Measurements from ENCODE around the gene ZKSCAN1.
A peak's percentile ranks its signal among the peaks of the same experiment; 100 is the strongest.

Gene ZKSCAN1

DNA sequence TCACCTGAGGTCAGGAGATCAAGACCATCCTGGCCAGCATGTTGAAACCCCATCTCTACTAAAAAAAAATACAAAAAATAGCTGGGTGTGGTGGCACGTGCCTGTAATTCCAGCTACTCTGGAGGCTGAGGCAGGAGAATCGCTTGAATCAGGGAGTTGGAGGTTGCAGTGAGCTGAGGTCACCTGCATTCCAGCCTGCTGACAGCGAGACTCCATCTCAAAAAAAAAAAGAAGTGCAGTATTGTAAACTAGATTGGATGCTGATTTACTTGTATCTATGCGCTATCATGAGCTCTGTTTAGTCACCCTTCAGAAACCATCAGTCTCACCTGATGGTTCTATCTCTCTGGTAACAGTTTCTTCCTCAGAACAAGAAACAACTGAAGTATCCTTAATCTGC, 48.0 kb downstream of the ZKSCAN1 start:
- H3K4me1 ChIP-seq (ENCODE audit: control insufficient read depth, insufficient read depth, low read length, poor library complexity, severe bottlenecking) = peaks cover 5% of the 10 kb centered on the region
- peaks cover 86% of the 10 kb centered on the region for H3K36me3 ChIP-seq (ENCODE audit: control insufficient read depth, insufficient read depth, low read length)
- WGBS, 2 experiments (ENCODE audit: insufficient coverage in 2 of 2) = 100% methylated on average over 3 of the region's 4 CpGs; no CpG with 5 or more reads in 1 of the 2 experiments
- H3K27ac ChIP-seq (ENCODE audit: low read depth, low read length, severe bottlenecking) = no peak overlapping the region
- H3K4me3 ChIP-seq (ENCODE audit: extremely low read depth, insufficient read depth, low read length, poor library complexity, severe bottlenecking) = no peak overlapping the region
- H3K9me3 ChIP-seq (ENCODE audit: control insufficient read depth, low read length) = no peaks in the 10 kb centered on the region

DNA sequence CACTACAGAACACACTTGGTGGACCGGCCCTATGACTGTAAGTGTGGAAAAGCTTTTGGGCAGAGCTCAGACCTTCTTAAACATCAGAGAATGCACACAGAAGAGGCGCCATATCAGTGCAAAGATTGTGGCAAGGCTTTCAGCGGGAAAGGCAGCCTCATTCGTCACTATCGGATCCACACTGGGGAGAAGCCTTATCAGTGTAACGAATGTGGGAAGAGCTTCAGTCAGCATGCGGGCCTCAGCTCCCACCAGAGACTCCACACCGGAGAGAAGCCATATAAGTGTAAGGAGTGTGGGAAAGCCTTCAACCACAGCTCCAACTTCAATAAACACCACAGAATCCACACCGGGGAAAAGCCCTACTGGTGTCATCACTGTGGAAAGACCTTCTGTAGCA, 48.8 kb downstream of the ZKSCAN1 start:
- Histone ChIP-seq H3K27ac (ENCODE audit: low read depth, low read length, severe bottlenecking) (no peak overlapping the region), H3K4me3 (ENCODE audit: extremely low read depth, insufficient read depth, low read length, poor library complexity, severe bottlenecking) (no peak overlapping the region), H3K4me1 (ENCODE audit: control insufficient read depth, insufficient read depth, low read length, poor library complexity, severe bottlenecking) (peaks cover 5% of the 10 kb centered on the region), H3K9me3 (ENCODE audit: control insufficient read depth, low read length) (no peaks in the 10 kb centered on the region), H3K36me3 (ENCODE audit: control insufficient read depth, insufficient read depth, low read length) (peaks cover 86% of the 10 kb centered on the region)
- WGBS, 2 experiments (ENCODE audit: insufficient coverage in 2 of 2) = 94 to 100% methylated on average over 3 to 5 of the region's 9 CpGs

GRCh38 chr7:100065452-100066186, 50.2 kb downstream of the ZKSCAN1 start:
- Histone ChIP-seq H3K4me1 (ENCODE audit: control insufficient read depth, insufficient read depth, low read length, poor library complexity, severe bottlenecking) (peaks cover 5% of the 10 kb centered on the region), H3K27ac (ENCODE audit: low read depth, low read length, severe bottlenecking) (peak overlapping the region; percentile 89), H3K4me3 (ENCODE audit: extremely low read depth, insufficient read depth, low read length, poor library complexity, severe bottlenecking) (no peak overlapping the region), H3K36me3 (ENCODE audit: control insufficient read depth, insufficient read depth, low read length) (peaks cover 91% of the 10 kb centered on the region), H3K9me3 (ENCODE audit: control insufficient read depth, low read length) (peaks cover 9% of the 10 kb centered on the region)
- 95 to 98% methylated on average over 6 of the region's 8 CpGs for WGBS, 2 experiments (ENCODE audit: insufficient coverage in 2 of 2)

GRCh38 chr7:100066953-100067352, 51.6 kb downstream of the ZKSCAN1 start:
- Histone ChIP-seq H3K9me3 (ENCODE audit: control insufficient read depth, low read length) (peaks cover 22% of the 10 kb centered on the region), H3K27ac (ENCODE audit: low read depth, low read length, severe bottlenecking) (no peak overlapping the region), H3K4me1 (ENCODE audit: control insufficient read depth, insufficient read depth, low read length, poor library complexity, severe bottlenecking) (peaks cover 5% of the 10 kb centered on the region), H3K4me3 (ENCODE audit: extremely low read depth, insufficient read depth, low read length, poor library complexity, severe bottlenecking) (no peak overlapping the region), H3K36me3 (ENCODE audit: control insufficient read depth, insufficient read depth, low read length) (peaks cover 91% of the 10 kb centered on the region)
- 90 to 97% methylated on average over 7 of the region's 7 CpGs for WGBS, 2 experiments (ENCODE audit: insufficient coverage in 2 of 2)

GRCh38 chr7:100069991-100070390, 54.6 kb downstream of the ZKSCAN1 start:
- H3K9me3 ChIP-seq (ENCODE audit: control insufficient read depth, low read length) = peaks cover 50% of the 10 kb centered on the region
- no peak overlapping the region for H3K4me3 ChIP-seq (ENCODE audit: extremely low read depth, insufficient read depth, low read length, poor library complexity, severe bottlenecking)
- peaks cover 91% of the 10 kb centered on the region for H3K36me3 ChIP-seq (ENCODE audit: control insufficient read depth, insufficient read depth, low read length)
- no peak overlapping the region for H3K27ac ChIP-seq (ENCODE audit: low read depth, low read length, severe bottlenecking)
- peaks cover 5% of the 10 kb centered on the region for H3K4me1 ChIP-seq (ENCODE audit: control insufficient read depth, insufficient read depth, low read length, poor library complexity, severe bottlenecking)
- 97 to 100% methylated on average over 4 of the region's 5 CpGs for WGBS, 2 experiments (ENCODE audit: insufficient coverage in 2 of 2)

DNA sequence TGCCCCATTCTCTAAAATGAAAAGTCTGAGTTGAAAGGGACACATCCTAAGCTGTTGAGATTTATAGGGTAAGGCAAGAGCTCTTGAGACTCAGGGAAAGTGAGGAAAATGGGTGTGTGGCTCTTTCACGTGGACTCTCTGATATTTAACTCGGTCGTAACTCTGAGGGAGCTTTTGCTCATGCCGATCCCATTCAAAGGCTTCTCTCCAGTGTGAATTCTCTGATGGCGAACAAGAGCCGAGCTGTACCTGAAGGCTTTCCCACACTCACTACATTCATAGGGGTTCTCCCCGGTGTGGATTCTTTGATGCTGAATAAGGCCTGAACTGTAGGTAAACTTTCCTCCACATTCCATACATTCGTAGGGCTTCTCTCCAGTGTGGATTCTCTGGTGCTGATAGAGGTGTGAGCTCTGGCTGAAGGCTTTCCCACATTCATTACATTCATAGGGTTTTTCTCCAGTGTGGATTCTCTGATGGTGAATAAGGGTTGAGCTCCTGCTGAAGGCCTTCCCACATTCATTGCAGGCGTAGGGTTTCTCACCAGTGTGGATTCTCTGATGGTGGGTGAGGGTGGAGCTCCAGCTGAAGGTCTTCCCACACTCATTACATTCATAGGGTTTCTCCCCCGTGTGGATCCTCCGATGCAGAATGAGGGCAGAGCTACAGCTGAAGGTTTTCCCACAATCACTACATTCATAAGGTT, 55.8 kb downstream of the ZKSCAN1 start:
- no peak overlapping the region for H3K27ac ChIP-seq (ENCODE audit: low read depth, low read length, severe bottlenecking)
- H3K4me1 ChIP-seq (ENCODE audit: control insufficient read depth, insufficient read depth, low read length, poor library complexity, severe bottlenecking) = no peaks in the 10 kb centered on the region
- H3K4me3 ChIP-seq (ENCODE audit: extremely low read depth, insufficient read depth, low read length, poor library complexity, severe bottlenecking) = no peak overlapping the region
- peaks cover 91% of the 10 kb centered on the region for H3K36me3 ChIP-seq (ENCODE audit: control insufficient read depth, insufficient read depth, low read length)
- peaks cover 61% of the 10 kb centered on the region for H3K9me3 ChIP-seq (ENCODE audit: control insufficient read depth, low read length)
- 93 to 98% methylated on average over 3 to 4 of the region's 11 CpGs for WGBS, 2 experiments (ENCODE audit: insufficient coverage in 2 of 2)

DNA sequence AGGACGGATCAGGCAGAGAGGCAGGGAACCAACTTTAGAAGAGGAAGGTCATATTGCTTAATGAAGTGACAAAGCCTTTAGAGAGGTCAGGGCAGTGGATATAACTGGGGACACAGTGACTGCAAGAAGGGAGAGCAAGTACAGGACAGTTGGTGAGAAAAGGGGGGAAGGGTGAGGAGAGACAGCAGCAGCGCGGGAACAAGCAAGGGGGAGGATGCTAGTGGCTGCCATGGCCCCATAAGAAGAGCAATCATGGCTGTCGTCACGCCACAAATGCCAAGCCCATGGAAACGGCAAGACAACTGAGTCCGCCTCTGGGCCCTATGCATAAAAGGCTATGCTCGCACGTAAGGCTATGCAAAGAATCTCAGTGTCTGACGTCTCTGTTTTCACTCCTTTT, 57.1 kb downstream of the ZKSCAN1 start:
- H3K4me1 ChIP-seq (ENCODE audit: control insufficient read depth, insufficient read depth, low read length, poor library complexity, severe bottlenecking) = no peaks in the 10 kb centered on the region
- H3K36me3 ChIP-seq (ENCODE audit: control insufficient read depth, insufficient read depth, low read length) = peaks cover 98% of the 10 kb centered on the region
- H3K9me3 ChIP-seq (ENCODE audit: control insufficient read depth, low read length) = peaks cover 64% of the 10 kb centered on the region
- H3K4me3 ChIP-seq (ENCODE audit: extremely low read depth, insufficient read depth, low read length, poor library complexity, severe bottlenecking) = no peak overlapping the region
- H3K27ac ChIP-seq (ENCODE audit: low read depth, low read length, severe bottlenecking) = no peak overlapping the region
- 96 to 99% methylated on average over 9 to 10 of the region's 10 CpGs for WGBS, 2 experiments (ENCODE audit: insufficient coverage in 2 of 2)

- Histone ChIP-seq H3K9me3 (ENCODE audit: control insufficient read depth, low read length) (peaks cover 63% of the 10 kb centered on the region), H3K27ac (ENCODE audit: low read depth, low read length, severe bottlenecking) (no peak overlapping the region), H3K4me1 (ENCODE audit: control insufficient read depth, insufficient read depth, low read length, poor library complexity, severe bottlenecking) (peaks cover 7% of the 10 kb centered on the region), H3K36me3 (ENCODE audit: control insufficient read depth, insufficient read depth, low read length) (peaks cover 100% of the 10 kb centered on the region), H3K4me3 (ENCODE audit: extremely low read depth, insufficient read depth, low read length, poor library complexity, severe bottlenecking) (no peak overlapping the region)
- 97 to 100% methylated on average over 4 to 6 of the region's 7 CpGs for WGBS, 2 experiments (ENCODE audit: insufficient coverage in 2 of 2)
These were observed 59.4 kb downstream of the ZKSCAN1 start for GRCh38 chr7:100074841-100075240.

DNA sequence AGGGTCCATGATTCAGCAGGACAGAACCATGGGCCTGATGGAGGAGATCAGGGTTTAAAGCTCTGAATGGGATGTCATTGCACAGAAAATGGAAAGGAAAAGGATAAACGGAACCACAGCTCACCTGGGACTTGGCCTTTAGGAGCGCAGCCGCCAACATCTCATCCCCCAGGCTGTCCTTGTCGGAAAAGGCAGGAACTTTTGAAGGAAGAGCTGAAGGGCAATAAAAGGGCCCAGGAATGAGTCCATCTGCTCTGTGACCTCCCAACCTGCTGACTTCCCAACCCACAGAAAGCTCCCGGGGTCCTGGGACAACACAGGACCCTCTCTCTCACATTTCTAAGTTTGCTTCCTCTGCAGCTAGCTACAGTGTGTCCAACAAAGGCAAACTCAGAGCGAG, 60.0 kb downstream of the ZKSCAN1 start:
- Histone ChIP-seq H3K4me3 (ENCODE audit: extremely low read depth, insufficient read depth, low read length, poor library complexity, severe bottlenecking) (no peak overlapping the region), H3K27ac (ENCODE audit: low read depth, low read length, severe bottlenecking) (no peak overlapping the region), H3K4me1 (ENCODE audit: control insufficient read depth, insufficient read depth, low read length, poor library complexity, severe bottlenecking) (peaks cover 9% of the 10 kb centered on the region), H3K9me3 (ENCODE audit: control insufficient read depth, low read length) (peaks cover 57% of the 10 kb centered on the region), H3K36me3 (ENCODE audit: control insufficient read depth, insufficient read depth, low read length) (peaks cover 100% of the 10 kb centered on the region)
- 96 to 98% methylated on average over 5 to 6 of the region's 6 CpGs for WGBS, 2 experiments (ENCODE audit: insufficient coverage in 2 of 2)

- H3K27ac ChIP-seq (ENCODE audit: low read depth, low read length, severe bottlenecking) = no peak overlapping the region
- H3K9me3 ChIP-seq (ENCODE audit: control insufficient read depth, low read length) = peaks cover 39% of the 10 kb centered on the region
- WGBS, 2 experiments (ENCODE audit: insufficient coverage in 2 of 2) = 100% methylated on average over 1 of the region's 4 CpGs
- H3K4me3 ChIP-seq (ENCODE audit: extremely low read depth, insufficient read depth, low read length, poor library complexity, severe bottlenecking) = no peak overlapping the region
- peaks cover 82% of the 10 kb centered on the region for H3K36me3 ChIP-seq (ENCODE audit: control insufficient read depth, insufficient read depth, low read length)
- peaks cover 9% of the 10 kb centered on the region for H3K4me1 ChIP-seq (ENCODE audit: control insufficient read depth, insufficient read depth, low read length, poor library complexity, severe bottlenecking)
These were observed 61.8 kb downstream of the ZKSCAN1 start for GRCh38 chr7:100077205-100077604.

- H3K36me3 ChIP-seq (ENCODE audit: control insufficient read depth, insufficient read depth, low read length) = peaks cover 64% of the 10 kb centered on the region
- H3K9me3 ChIP-seq (ENCODE audit: control insufficient read depth, low read length) = peaks cover 21% of the 10 kb centered on the region
- H3K27ac ChIP-seq (ENCODE audit: low read depth, low read length, severe bottlenecking) = no peak overlapping the region
- peaks cover 9% of the 10 kb centered on the region for H3K4me1 ChIP-seq (ENCODE audit: control insufficient read depth, insufficient read depth, low read length, poor library complexity, severe bottlenecking)
- WGBS, 2 experiments (ENCODE audit: insufficient coverage in 2 of 2) = 98 to 100% methylated on average over 6 to 7 of the region's 7 CpGs
- no peak overlapping the region for H3K4me3 ChIP-seq (ENCODE audit: extremely low read depth, insufficient read depth, low read length, poor library complexity, severe bottlenecking)
These were observed 63.7 kb downstream of the ZKSCAN1 start for GRCh38 chr7:100079024-100079560.

Measured in mesodermal cell (in vitro differentiated cells).